GM18873 (cell line): Measurements from ENCODE around the gene INPP4A.
"Not testable (repeated sequence)": the region's sequence is repeated elsewhere in the genome, so short reads cannot be mapped to it uniquely, and the experiment has no call there.

Experiments
- ATAC-seq: cut with Tn5 transposase; IDR thresholded peaks from one replicate; pipeline ENCODE4 v1.9.1; 2021; ENCODE audit warnings: mild to moderate bottlenecking, moderate library complexity, moderate number of reproducible peaks; ENCODE audit not compliant: unreplicated experiment, low FRiP score

The INPP4A gene

DNA sequence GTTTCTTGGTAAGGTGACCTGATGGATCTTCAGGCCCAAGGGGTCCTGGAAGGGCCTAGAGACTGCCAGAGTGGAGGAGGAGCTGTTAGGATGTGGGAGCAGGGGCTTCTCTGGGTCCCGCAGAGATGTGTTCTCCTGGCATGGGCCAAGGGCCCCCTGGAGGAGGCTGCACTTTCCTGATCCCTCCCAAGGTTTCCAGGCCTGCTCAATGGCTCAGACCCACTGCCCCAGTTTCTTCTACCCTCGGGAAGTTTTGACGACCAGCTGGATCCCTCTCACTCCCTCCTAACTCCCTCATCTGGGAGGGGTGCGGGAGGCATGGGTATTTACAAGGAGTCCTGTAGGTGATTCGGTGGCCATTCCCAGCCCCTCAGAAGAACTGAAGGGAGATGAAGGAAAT lies 127.6 kb downstream of the INPP4A start:
- ATAC-seq: no peak

DNA sequence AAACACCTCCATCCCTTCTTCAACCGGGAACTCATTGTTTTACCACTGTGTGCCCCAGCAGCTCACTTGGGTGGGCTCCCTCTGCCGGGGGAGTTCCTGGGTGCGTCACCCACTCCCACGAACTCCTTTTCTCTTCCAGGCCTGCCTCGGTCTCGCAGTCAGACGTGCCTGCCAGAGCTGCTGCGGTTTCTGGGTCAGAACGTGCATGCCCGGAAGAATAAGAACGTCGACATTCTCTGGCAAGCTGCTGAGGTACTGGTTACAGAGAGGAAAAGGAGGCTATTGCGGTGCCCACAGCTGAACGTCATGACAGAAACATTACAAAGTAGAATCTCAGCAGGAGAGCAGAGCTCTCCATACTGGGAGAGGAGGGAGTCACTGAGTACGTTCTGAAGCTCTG lies 128.0 kb downstream of the INPP4A start:
- no peak for ATAC-seq

DNA sequence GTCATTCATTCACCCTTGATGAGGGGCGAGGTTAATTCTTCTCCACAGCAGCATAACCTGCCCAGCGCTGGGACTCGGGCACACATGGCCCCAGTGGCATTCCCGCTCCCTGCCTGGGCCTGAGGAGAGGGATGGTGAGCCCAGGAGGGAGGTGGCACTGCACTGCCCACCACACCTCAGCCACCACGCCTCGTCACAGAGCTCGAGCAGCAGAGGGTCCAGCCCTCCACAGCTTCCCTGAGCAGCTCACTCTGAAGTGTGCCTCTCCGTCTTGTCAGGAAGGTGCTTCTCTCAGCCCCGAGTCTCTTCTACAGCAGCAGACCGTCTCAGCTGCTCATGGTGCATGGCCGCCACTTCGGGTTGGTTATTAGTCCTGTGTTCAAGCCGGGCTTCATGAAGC lies 128.8 kb downstream of the INPP4A start:
- ATAC-seq: no peak

DNA sequence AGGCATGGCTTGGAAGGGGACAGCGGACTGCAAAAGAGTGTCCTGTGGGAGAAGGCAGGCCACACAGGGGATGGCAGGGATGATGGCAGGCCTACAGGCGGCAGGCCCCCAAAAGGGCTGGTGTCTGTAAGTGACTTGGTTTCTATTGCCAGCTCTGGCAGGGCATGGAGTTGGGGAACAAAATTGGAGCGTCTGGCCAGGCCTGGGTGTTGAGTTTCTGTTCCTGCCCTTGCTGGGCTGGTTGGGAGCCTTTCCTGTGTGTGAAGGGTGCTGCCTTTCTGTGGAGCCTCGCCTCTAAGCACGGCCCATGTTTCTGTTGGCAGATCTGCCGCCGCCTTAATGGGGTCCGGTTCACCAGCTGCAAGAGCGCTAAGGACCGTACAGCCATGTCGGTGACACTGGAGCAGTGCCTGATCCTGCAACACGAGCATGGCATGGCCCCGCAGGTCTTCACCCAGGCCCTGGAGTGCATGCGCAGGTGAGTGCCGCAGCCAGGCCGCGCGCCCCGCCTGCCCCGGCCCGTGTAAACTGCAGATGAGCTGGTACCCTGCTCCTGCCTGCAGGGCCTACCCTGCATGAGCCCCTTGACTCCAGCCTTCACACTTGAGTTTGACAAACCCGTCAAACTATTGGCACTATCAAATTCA lies 132.1 kb downstream of the INPP4A start:
- ATAC-seq: no peak

DNA sequence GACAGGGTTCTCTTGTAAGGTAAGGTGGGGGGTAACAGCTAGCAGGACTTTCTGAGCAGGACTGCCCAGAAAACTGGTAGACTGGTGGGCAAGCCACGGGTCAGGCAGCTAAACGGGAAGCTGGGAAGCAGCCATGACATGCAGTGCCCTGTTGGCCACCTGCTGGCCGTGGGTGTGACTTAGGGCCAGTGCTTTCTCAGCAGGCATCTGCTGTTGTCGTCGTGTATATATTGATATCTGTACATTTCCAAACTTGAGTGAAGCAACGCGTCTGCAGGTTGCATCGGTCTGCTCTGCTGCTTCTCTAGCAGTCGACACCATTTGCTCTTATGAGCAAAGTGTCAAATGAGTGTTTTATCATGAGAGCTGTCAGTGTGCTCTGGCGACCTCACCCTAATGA lies 132.7 kb downstream of the INPP4A start:
- no peak for ATAC-seq

DNA sequence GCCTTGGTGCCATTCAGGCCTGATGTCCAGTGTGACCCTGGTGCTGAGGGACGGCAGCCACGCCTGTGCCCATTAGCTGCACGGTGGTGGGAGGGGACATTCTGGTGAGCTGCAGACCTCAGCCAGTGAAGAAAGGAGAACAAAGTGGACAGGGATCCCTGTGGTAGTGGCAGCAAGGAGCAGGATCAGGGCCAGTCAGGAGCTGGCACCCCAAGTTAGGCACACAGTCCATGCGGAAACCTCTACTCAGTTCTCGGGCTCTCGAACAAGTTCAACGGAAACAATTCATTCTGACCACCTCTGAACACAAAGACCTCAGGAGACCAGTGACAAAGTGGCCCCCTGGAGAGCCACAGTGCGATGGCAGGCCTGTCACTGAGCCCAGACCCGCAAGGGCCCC lies 133.6 kb downstream of the INPP4A start:
- ATAC-seq: no peak

DNA sequence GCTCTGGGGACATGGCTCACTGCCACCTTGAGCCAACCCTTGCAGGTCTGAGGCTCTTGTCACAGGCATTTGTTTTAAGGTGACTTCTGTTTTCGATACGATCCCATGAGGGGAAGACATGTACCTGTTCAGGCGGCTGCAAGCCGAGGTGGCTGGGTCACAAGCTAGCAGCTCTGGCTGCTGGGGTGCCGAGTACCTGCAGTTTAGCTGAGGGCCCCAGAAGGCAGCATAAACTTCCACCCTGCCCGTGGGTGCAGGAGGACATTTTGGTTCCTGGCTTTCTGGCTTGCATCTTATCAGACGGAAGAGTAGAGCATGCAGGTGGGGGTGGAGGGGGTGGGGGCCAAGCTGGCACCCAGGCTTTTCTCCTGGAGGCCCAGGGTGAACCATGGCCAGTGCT lies 135.3 kb downstream of the INPP4A start:
- no peak for ATAC-seq

DNA sequence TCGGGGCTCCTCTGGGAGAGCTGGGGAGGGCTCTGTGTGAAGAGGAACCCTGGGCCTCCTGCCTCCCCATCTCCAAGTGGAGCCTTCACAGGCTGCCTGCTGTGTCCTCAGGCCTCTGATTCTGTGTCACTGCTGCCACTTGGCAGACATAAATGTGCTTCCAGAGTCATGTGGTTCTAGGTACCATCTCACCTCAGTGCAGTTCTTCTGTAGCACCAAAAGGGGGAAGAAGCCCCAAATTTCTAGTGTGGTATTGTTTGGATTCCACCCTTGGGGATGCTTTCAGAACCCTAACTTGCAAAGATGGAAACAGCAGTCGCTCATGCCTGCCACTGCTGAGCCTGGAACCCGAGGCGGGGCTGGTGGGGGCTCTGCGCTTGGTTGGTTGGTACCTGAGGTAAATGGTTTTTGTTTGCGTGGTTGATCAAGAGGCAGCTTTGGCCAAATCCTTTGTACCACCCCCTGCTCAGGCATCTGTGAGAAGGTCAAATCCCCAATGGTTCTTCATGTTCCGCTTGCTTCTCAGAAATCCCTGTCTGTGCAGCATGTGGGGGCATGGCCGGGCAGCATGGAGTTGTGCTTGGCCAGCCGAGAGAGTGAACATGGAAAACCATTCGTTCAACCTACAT lies 136.1 kb downstream of the INPP4A start:
- ATAC-seq: no peak

DNA sequence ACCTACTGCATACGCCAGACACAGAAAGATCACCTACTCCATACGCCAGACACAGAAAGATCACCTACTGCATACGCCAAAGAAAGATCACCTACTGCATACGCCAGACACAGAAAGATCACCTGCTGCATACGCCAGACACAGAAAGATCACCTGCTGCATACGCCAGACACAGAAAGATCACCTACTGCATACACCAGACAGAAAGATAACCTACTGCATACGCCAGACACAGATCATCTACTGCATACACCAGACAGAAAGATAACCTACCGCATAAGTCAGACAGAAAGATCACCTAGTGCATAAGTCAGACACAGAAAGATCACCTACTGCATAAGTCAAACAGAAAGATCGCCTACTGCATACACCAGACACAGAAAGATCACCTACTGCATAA lies 137.9 kb downstream of the INPP4A start:
- no peak for ATAC-seq

DNA sequence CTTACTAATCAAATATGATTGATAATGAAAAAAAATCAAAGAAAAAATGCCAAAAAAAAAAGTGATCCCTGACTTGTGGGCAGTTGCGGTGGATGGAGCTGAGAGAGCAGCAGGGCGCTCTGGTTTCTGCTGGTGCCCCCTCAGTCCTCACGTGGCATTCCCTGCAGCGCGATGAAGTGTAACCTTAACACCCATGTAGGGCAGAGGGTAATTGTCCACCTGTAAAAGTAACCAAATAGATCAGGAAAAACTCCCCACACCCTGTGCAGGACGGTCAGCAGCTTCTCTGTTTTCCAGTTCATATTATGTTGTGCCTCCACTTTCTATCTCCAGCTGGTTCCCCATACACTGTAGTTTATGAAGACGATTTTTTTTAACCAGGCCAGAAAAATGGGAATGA lies 138.6 kb downstream of the INPP4A start:
- ATAC-seq: no peak

DNA sequence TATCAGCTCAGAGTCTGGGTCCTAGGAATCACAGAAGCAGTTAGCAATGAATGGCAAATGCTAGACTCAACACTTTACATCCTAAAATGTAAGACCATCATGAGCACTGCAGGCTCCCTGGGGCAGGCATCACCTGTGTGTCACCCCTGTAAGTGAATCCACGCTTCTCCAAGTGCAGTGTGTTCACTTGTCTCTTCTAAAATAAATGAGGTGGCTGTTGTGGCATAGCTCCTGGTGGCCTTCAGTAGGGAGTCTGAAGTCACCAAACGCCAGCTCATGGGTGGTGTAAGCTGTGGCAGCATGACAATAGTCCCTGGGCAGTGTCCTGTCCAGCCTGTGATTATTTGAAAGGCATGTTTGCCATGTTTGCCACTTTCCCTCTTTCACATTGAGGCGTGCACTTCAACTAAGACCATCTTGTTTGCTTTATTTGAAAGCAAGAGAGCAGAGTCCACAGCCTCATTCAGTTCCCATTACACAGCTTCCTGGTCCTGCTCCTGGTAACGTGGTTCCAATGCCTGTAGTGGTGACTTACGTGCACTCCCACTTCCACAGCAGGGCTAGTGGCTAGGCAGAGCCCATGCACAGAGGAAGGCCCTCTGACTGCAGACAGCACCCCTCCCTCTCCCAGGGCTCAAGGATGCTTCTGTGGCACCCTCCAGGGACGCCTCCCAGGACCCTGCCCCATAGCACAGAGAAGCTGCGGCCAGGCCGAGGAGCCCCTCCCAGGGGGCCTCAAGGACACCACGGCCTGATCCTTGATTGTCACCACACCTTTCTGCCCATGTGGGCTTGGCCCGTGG lies 139.4 kb downstream of the INPP4A start:
- ATAC-seq: no peak

DNA sequence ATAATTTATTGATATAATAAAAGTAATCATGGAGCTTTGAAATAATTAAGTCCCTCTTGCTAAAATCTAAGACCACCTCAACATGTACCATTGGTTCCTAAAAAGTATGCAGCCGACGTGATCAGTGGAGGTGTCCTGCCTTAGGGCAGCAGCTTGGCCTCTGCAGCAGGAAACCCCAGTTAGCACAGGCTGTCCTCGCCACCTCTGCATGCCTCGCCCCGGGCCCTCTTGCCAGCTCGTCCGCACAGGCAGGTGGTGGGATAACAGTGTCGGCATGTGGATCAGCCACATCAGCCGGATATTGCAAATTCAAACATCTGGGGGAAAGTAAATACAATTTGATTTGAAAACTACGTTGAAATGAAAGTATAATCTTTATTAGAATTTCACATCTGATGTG lies 140.7 kb downstream of the INPP4A start:
- ATAC-seq: no peak

DNA sequence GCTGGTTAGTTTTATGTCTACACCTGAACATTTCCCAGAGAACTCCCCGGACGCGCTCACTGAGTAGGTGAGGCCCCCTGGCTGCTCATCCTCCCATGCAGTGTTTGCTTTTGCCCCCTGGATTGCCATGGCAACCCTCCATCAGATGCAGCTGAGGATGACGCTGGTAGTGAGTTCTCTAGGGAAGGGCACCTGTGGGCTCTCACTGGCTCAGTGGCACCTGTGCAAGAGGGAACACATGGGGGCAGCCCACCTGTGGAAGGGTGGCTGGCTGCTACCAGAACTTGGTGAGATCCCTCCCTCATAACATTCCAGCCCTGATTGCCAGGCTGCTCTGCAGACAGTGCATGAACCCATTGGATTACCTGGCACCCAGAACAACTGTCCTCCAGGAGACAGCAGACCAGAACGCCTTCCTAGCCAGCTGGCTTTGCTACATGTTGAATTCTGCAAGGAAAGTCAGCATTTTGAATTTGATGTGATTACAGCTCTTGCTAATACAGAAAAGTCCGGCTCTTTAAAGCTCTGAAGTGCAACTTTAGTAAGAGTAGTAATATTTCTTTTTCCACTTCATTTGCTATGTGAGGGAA lies 142.0 kb downstream of the INPP4A start:
- ATAC-seq: no peak

DNA sequence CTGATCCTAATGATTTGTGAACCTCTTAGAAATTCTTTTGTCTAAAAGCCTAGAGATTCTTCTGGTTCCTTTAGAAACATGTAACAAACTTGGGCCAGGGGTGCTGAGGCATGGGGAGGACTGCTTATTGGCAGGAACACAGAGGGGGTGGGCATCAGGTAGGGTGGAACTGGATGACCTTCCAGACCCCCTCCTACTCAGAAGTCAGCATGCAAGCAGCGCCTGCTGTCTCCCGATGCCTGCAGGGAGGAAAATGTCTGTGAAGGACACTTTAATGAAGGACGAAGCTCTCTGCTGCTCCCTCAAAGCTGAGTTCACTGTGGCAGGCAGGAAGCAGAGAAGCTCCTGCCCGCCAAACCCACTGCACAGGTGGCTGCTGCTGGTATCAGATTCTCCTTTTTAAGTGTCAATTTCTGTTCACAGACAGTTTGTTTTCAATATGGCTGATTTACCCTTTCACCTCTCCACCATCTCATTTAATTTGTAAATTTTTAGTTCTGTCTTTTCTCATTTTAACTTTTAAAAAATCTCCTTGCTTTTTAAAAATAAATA lies 144.3 kb downstream of the INPP4A start:
- no peak for ATAC-seq

DNA sequence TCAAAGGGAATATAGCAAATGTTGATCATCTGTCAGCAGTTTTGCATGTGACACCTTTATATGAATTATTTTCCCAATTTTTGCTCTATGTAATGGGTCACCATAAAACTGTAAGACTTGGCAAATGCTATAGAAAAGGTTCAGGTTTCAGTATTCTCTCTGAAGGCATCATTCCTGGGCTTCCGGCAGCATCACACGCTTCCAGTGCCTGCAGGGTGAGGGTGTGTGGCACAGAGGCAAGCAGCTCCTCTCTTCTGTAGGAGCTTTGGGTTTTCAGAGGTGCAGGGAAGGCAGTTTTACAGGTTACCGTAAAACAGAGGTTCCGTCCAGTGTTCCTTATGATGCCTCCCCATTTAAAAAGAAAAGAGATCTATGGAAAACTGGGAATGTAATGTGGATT lies 144.8 kb downstream of the INPP4A start:
- ATAC-seq: no peak

DNA sequence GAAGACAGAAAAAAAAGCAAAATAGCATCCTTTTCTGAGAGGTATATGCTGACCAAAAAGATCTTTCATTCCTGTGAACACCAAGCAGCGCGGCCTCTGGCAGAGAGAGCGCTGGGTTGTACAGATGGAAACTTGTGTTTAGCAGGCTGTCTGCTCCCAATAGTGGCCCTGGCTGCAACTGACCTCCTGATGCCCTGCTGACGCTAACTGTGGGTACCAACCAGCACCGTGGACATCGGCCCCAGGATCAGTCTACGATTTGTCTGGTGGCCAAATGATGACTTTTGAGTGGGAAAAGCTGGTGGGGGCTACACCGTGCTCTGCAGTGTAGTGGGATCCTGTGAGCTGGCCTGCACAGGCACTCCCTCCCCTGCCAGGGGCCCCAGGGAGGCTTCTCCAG lies 147.9 kb downstream of the INPP4A start:
- no peak for ATAC-seq

DNA sequence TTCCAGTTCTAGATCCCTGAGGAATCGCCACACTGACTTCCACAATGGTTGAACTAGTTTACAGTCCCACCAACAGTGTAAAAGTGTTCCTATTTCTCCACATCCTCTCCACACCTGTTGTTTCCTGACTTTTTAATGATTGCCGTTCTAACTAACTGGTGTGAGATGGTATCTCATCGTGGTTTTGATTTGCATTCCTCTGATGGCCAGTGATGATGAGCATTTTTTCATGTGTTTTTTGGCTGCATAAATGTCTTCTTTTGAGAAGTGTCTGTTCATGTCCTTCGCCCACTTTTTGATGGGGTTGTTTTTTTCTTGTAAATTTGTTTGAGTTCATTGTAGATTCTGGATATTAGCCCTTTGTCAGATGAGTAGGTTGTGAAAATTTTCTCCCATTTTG lies 150.0 kb downstream of the INPP4A start:
- not testable (repeated sequence) for ATAC-seq

DNA sequence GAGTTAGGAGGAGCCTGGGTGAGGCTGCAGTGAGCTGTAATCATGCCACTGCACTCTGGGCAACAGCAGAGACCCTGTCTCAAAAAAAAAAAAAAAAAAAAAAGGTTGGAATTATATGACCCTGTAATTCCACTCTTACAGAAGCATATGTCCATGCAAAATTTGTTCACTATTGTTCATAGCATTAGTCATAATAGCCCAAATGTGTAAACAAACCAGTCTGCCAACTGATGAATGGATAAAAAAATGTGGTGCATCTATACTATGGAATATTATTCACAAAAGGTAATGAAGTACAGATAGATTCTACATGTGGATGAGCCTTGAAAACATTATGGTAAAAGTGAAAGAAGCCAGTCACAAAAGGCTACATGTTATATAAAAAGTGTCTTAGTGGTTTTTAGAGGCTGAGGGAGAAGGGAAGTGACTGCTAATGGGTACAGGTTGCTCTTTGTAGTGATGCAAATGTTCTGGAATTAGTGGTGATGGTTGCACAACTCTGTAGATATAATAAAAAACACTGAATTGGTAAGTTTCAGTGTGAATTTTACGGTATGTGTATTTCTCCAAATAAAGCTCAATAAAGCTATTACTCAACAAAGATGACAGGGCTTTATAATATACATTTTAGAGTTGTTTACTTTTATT lies 154.2 kb downstream of the INPP4A start:
- no peak for ATAC-seq

DNA sequence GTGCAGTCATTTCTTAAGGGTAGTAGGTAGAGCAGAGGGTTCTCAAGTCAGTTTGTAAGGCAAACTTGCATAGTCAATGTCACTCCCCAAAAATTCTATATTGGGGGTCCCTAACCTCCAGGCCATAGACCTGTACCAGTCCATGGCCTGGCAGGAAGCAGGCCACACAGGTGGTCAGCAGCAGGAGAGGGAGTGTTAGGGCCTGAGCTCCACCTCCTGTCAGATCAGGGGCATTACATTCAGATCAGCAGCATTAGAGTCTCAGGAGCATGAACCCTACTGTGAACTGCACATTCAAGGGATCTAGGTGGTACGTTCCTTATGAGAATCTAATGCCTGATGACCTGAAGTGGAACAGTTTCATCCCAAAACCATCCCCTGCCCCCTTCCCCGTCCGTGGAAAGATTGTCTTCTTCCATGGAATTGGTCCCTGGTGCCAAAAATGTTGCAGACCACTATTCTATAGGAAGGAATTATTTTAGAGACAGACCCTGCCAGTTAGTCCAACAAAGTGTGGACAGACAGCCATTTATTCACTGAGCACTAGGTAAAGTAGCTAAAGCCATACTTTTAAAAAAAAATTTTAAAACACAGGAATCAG lies 157.0 kb downstream of the INPP4A start:
- no peak for ATAC-seq

DNA sequence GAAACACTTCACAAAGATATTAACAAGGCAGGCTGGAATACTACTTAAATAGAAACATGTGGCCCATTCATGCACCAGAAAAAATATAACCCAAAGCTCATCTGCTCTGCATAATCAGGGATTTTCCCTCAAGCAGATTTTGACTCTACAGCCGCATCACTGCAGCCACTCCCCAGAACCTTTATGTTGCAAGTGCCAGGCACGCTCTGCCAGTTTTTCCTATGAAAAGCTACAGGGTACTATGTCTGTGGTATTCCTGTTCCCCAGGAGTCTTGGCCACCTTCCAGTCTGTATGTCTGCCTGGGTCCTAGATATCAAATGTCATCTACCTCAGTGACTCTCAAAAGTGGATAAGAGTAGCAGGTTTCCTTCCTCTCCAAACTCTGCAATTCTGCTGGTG lies 159.9 kb downstream of the INPP4A start:
- no peak for ATAC-seq
